Fibroblast of villous mesenchyme (primary cell): ENCODE data around the gene PTS. TPM values are rescaled to one million over a fixed set of nuclear protein-coding genes. Genes with fewer than 3 reads are reported as not detected.

Experiments used
- DNase-seq: peaks from one replicate; pipeline ENCODE4 v3.0.0-alpha.2; 2010; ENCODE audit warnings: low read depth
- H3K4me3 ChIP-seq: 2 replicates; pipeline ENCODE4 v1.5.1; 2011; ENCODE audit warnings: low read depth, mild to moderate bottlenecking, low read length
- total RNA-seq: library from RNA; depleted of rRNA; stranded (reverse); fragments of >200 nt; gene quantifications from 2 replicates; pipeline ENCODE4 v1.2.3, GENCODE V29; 2012
- TF ChIP-seq, protein P1 (sequence below): IDR thresholded peaks from 2 replicates; pipeline ENCODE4 v1.5.1; 2012; ENCODE audit warnings: low read depth, mild to moderate bottlenecking, low read length; ENCODE audit not compliant: insufficient read depth

Gene PTS
- total RNA-seq, 1 donor: 67.8 TPM

DNA sequence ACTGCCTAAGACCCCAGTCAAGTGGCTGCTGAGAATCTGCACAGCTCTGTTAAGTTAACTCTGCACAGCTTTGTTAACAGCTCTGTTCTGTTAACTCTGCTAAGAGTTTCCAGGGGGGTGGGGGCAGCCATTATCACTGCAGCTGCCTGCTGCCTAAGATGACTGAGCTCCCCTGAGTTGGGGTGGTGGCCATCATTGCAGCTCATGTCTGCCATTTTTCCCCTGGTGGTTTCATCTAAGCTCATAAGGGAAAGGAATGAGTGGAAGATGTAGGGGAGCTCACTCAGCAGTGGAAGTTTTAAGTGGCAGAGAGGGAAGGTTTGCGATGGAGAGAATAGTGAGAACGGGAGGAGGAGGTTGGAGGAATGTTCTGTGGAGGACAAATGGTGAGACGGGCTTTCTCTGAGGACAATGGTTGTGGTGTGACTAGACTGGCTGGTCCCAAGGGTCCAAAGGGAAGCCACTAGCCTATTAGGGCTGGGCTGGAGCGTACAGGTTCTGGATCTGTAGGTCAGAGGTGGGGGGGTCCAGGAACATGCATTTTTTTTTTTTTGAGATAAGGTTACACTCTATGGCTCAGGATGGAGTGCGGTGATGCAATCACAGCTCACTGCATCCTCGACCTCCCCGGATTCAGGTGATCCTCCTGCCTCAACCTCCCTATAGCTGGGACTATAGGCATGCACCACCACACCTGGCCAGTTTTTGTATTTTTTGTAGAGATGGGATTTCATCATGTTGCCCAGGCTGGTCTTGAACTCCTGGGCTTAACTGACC is 48.0 kb downstream of the PTS start:
- DNase-seq: no peak
- H3K4me3 ChIP-seq: no peak overlapping the region
- TF ChIP-seq, protein P1, sequence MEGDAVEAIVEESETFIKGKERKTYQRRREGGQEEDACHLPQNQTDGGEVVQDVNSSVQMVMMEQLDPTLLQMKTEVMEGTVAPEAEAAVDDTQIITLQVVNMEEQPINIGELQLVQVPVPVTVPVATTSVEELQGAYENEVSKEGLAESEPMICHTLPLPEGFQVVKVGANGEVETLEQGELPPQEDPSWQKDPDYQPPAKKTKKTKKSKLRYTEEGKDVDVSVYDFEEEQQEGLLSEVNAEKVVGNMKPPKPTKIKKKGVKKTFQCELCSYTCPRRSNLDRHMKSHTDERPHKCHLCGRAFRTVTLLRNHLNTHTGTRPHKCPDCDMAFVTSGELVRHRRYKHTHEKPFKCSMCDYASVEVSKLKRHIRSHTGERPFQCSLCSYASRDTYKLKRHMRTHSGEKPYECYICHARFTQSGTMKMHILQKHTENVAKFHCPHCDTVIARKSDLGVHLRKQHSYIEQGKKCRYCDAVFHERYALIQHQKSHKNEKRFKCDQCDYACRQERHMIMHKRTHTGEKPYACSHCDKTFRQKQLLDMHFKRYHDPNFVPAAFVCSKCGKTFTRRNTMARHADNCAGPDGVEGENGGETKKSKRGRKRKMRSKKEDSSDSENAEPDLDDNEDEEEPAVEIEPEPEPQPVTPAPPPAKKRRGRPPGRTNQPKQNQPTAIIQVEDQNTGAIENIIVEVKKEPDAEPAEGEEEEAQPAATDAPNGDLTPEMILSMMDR: no peak

DNA sequence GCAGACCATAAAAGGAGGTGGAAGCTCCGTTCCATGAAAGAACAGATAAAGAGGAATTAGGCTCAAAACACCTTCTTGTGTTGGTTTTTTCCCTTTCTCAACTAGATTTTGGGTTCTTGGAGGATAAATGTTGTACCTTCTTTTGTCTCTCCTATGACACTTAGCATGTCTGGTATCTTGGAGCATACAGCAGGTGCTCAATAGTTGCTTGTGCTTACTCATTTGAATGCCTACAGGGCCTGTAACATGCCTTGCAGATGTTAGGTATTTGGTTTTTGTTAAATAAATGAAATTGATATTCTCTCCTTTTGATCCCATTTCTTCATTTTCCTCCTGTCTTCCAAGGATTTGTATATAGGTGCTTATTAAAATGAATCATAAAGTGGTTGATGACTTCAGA is 50.8 kb downstream of the PTS start:
- TF ChIP-seq, protein P1: no peak
- no peak overlapping the region for H3K4me3 ChIP-seq
- DNase-seq: no peak

DNA sequence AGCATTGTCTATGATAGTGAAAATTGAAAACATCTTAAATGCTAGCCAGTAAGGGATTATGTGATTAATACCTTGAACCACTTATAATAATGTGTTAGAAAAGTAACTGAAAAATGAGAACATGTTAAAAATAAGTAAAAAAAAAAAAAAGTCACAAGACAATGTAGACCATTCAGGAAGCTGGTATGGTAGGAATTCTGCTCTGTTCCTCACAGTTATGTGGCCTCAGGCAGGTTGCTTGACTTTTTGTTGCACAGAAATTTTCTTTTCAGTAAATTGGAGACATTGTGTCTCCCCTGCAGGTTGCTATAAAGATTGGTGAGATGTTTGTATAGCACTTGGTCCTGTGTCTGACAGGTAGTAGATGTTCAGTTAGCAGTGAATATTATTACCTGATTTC is 51.7 kb downstream of the PTS start:
- TF ChIP-seq, protein P1: no peak
- no peak for DNase-seq
- H3K4me3 ChIP-seq: no peak overlapping the region

DNA sequence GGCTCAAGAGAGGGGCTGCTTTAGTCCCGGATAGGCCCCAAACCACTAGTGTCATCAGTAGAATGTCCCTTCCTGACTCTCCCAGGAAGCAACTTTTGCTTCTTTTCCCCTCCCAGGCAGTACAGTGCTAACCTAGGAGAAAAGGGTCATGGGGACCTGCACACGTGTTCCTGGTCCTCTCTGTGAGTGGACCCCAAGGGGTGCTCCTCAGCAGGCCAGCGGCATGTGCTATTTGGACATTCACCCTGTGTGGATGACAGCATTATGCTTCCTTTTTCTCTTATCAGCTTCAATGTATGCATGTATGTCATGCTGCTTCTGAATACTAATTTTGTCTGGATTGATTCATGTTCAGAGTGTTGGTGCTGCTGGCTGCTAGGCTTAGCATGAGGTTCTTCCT is 52.6 kb downstream of the PTS start:
- DNase-seq: no peak
- TF ChIP-seq, protein P1: no peak
- no peak overlapping the region for H3K4me3 ChIP-seq

DNA sequence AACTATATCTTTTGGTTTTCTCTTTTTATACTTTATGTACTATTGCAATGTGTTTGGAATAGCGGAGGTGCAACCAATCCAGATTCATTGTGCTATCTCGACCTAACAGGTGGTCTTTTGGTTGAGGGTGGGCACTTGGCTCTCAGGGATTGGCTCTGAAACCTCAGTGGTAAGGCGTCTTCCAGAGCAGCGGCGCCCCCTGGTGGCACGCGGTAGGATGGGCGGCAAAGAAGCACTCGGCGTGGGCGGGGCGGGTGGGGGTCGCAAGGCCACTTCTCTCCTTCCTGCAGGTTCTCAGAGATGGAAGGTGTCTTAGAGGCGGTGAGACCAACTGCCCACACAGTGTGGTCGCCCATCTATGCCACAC is 53.7 kb downstream of the PTS start:
- peak overlapping the region; percentile 56 for H3K4me3 ChIP-seq
- TF ChIP-seq, protein P1: peak; percentile 70
- peak; percentile 53 for DNase-seq

DNA sequence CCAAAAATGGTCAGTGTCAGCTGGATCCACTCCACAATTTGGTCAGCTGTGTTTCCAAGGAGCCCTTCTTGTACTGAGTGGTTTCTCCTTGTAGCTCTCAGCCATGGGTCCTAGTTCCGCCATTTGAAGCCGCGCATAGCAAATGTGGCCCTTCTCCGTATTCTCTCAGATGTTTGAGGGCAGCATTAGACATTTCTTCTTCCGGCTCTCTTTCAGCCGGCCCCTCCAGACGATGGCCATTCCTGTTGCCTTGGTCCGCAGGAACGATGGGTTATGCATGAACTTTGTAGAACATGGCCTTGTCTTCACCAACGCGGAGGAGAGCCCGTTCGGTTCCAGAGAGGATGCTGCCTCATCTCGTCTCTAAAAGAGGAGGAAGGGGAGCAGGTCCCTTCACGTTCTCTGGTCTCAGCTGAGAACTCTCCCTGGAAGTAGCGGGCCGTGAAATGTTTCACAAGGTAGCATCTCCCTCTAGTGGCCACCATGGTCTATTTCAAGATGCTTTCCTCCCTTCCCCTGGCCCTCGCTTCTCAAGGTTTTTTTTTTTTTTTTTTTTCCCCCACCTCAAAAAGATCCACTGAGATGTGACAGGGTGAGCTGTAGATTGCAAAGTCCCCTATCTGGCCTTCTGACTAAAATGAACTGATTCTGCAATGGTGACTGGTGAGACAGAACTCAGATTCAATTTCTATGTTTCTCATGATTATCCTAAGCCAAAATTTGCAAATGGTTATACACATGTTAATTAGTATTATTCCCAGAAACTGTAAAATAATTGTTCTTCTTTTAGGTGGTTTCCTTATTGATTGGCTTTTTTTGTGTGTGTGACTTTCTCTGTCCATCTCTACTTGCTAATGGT is 54.3 kb downstream of the PTS start:
- H3K4me3 ChIP-seq: peak overlapping the region; percentile 56
- peak; percentile 87 for DNase-seq
- TF ChIP-seq, protein P1: peak; percentile 80
